GM18519 (cell line): ENCODE data around the gene ARMC5.

Experiments
- ATAC-seq: cut with Tn5 transposase; IDR thresholded peaks from one replicate; pipeline ENCODE4 v1.9.1; 2021; ENCODE audit warnings: mild to moderate bottlenecking, moderate library complexity; ENCODE audit not compliant: unreplicated experiment, low FRiP score

ARMC5 gene

GRCh38 chr16:31461201-31461920 lies 2.1 kb downstream of the ARMC5 start:
- no peak for ATAC-seq

- no peak for ATAC-seq
Measured at GRCh38 chr16:31461921-31462804, 2.9 kb downstream of the ARMC5 start.

- no peak for ATAC-seq
Measured at GRCh38 chr16:31464348-31464769, 5.1 kb downstream of the ARMC5 start.

GRCh38 chr16:31464781-31465260 lies 5.5 kb downstream of the ARMC5 start:
- ATAC-seq, result no peak

- no peak for ATAC-seq
Measured at GRCh38 chr16:31465788-31466370, 6.6 kb downstream of the ARMC5 start.

GRCh38 chr16:31466381-31466841 lies 7.1 kb downstream of the ARMC5 start:
- no peak for ATAC-seq

GRCh38 chr16:31467151-31467773 lies 8.0 kb downstream of the ARMC5 start:
- no peak for ATAC-seq

GRCh38 chr16:31467858-31468257 lies 8.6 kb downstream of the ARMC5 start:
- ATAC-seq, result no peak

- ATAC-seq, result no peak
Measured at GRCh38 chr16:31470615-31471014, 11.3 kb downstream of the ARMC5 start.

- no peak for ATAC-seq
Measured at GRCh38 chr16:31471241-31471874, 12.1 kb downstream of the ARMC5 start.

- ATAC-seq, result no peak
Measured at GRCh38 chr16:31471875-31472708, 12.8 kb downstream of the ARMC5 start, which contains the start of gene TGFB1I1. Gene TGFB1I1 (plus strand): TSS chr16:31472152. CDS start chr16:31472189, 37 bp downstream.

GRCh38 chr16:31472709-31473203 lies 13.5 kb downstream of the ARMC5 start:
- no peak for ATAC-seq

GRCh38 chr16:31473264-31473984 lies 14.1 kb downstream of the ARMC5 start:
- no peak for ATAC-seq

GRCh38 chr16:31474173-31474714 lies 14.9 kb downstream of the ARMC5 start:
- no peak for ATAC-seq

- no peak for ATAC-seq
Measured at GRCh38 chr16:31474773-31475738, 15.8 kb downstream of the ARMC5 start.

GRCh38 chr16:31475946-31476302 lies 16.6 kb downstream of the ARMC5 start:
- ATAC-seq, result no peak
